HG03442 (cell line): ENCODE results near the gene MICAL2.

Experiments used
- ATAC-seq: cut with Tn5 transposase; IDR thresholded peaks from one replicate; pipeline ENCODE4 v1.9.1; 2021; ENCODE audit warnings: mild to moderate bottlenecking, moderate library complexity; ENCODE audit not compliant: unreplicated experiment

MICAL2 gene

DNA sequence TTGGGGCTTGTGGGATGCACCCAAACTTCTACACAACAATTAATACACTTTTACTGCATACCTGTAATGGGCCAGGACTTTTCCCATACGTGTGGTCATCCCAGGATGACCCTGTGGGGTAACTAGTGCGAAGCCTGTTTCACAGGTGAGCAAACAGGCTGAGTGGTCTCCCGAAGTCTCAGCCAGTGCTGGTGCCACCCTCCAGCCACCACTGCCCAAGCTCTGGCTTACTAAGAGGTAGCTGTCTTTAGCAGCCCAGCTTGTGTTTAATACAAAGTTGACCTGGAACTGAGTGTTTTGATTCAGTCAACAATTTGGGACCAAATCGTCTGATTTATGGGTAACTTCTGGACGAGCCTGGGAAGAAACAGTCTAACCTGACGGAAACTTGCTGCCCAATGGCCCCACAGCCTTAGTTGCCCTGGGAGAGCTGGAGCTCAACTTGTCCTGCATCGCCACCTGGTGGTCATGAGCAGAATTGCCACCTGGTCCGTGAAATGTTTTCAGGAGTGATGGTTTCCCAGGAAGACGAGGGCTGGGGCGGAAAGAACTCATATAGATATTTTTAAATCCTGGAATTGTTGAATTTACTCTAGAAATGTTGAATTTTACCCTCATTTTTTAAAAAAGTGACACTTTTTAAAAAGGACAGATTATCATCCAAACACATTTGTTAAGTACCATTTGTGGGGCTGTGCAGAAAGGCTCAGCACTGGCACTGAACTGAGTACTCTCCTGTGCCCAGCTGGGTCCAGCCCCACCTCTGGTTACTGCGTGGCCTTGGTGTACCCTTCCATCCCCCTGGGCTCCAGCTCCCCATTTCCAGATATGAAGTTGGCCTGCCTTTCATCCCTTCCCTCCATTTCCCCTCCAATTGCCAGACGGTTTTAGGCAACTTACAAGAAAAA lies 171.4 kb downstream of the MICAL2 start:
- no peak for ATAC-seq

DNA sequence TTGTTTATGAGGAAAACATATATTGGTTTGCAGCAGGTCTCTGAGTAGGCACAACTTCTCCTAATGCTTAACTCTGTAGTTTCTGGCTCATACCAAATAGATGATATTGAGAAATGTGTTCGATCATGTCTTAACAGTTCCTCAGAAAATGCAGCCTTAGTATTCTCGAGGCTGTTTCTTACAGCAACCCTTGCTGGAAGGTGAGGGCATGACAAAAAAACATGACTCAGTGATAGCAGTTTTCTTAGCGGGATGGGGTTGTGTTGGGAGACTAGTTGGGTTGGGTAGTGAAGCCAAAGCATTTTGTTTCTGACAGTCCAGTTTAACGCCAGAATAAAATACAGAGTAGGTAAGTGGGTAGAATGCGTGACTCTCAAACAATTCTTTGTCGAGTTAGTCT lies 172.3 kb downstream of the MICAL2 start:
- no peak for ATAC-seq

DNA sequence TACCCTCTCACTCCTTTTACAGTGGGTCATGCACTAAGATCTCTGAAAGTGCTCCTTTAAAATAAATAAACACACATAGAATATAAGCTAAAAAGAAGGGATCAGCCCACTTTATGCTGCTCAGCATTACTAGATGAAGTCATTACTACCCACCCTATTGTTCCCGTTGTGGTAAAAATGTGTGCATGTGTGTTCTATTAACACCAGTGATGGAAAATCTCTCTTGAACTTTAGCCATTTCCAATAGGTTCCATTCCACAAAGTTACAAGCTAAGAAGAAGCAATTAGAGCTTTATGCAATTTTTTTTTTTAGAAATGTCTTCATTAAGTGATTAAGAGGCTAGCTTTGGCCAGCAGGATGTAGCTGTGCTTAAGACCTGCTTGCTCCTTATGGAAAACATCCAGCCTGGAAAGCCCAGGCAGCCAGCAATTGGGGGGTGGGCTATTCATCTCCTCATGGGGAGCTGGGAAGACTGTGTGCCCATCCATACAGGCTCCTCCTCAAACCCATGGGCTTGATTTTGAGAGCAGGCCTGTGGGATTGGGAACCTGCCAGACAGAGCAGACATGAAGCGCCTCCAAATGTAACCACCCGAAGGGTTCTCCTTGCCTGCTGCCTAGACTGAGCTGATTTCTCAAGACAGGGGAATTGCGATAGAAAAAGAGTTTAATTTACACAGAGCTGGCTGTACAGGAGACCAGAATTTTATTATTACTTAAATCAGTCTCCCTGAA lies 174.1 kb downstream of the MICAL2 start:
- ATAC-seq, result no peak

DNA sequence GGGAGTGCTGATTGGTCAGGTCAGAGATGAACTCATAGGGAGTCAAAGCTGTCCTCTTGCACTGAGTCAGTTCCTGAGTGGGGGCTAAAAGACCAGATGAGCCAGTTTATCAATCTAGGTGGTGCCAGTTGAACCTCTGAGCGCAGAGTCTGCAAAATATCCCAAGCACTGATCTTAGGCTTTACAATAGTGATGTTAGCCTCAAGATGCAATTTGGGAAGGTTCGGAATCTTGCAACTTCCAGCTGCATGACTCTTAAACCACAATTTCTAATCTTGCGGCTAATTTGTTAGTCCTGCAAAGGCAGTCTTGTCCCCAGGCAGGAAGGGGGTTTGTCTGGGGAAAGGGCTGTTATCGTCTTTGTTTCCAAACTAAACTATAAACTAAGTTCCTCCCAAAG lies 174.7 kb downstream of the MICAL2 start:
- ATAC-seq, result no peak

DNA sequence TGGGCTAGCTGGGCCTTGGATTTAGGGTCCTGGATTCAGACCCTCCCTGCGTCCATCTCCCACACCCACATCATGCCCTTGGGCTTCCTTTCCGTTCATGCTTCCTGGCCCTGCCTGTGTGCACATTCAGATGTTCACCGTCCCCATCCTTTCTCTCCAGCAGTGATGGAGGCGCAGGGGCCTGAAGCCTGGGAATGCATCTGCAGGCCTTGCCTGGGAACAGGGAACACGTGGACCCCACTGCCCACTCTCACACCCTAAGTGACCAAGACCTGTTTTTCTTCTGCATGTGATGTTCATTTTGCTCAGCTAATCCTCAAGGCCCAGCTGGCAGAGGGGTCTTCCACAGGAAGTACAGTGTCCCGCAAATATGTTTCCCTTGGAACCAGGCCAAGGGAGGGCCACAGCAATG lies 175.4 kb downstream of the MICAL2 start:
- ATAC-seq, result no peak

DNA sequence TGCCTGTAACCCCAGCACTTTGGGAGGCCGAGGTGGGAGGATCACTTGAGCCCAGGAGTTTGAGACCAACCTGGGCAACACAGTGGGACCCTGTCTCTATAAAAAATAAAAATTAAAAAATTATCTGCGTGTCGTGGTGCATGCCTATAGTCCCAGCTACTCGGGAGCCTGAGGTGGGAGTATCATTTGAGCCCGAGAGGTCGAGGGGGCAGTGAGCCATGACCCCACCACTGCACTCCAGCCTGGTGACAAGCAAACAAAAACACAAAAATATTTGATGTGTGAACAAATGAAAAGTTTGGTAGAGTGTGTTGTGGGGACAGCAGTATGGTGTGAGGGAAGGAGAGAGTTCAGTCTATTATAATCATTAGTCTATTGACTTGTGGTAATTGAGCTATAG lies 176.2 kb downstream of the MICAL2 start:
- ATAC-seq, result no peak

DNA sequence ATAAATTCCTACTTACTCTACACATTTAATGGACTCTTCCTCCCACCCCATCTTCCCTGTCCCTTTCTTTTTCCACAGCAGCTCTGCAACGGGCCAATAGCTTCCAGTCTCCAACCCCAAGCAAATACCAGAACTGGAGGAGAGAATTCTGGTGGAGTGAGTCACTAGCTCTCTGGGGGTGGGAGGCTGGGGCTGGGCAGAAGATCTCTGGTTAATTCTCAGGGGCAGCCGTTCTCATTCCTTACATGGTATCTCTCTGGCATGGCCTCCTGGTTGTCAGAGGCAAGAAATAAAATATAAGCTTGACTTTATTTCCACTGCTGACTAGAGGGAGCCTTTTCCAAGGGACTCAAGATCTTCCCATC lies 176.6 kb downstream of the MICAL2 start:
- ATAC-seq, result no peak

DNA sequence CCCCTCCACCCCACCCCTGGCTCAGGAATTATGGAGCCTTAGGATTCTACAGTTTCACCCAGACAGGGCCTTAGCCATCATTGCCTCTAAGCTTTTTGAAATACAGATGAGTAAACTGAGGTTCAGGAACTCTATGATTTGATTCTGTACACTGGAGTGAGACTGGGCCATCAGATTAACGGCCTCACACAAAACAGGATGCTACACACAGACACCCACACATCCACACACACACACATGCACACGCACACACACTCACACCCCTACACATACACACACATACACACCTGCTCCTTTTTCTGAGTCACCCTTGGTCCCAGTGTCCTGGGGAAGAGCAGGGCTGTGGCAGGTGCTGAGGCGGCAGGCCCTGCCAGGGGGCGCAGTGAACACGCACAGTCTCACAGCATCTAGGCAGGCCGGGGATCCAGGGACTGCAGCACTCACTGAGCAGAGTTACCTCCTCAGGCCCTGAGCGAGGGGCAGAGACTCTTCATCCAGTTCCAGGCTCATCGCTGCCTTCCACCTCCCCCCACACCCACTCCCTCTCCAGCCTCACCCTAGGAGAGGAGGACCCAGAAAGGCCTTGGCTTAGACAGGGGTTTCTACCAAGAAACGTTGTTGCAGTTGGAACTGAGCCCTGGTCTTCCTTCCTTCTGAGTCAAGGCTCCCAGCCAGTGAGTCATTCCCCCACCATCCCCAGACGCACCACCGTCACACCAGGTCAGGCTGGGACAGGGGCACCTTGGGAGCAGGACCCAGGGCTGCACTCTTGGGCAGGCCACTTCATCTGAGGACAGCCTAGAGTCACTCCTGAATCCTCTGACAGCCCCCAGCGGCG lies 177.2 kb downstream of the MICAL2 start:
- no peak for ATAC-seq

DNA sequence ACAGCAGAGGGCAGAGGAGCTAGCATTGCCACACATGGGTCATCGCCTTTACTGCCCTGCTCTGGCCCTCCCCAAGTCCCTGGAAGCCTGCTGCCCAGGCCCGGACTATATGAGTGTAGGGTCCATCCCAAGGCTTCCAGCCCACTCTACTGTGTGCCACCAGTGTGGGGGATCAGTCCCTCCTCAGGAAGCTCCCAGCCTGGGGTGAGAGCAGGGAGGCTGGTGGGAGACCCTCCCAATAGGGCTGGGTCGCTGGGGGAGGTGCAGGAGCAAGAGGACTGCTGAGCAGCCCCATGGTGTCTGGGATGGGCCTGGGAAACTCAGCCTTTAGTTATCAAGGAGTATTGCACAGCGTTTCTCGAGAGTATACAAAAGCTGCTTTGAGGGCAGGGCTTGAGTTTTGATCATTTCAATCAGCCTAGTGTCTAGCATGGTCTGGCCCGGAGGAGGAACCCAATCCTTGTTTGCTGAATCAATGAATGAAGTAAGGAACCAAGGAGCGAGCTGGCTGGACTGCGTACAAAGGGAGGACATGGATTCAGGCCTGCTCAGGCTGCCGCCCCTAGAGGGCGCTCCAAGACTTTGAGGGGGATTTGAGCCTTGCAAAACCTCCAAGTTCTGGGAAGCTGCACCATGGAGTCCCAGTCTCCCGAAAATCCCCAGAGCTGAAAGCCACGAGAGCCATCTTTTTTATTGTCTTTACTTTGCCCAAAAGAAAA lies 178.0 kb downstream of the MICAL2 start:
- ATAC-seq, result no peak

DNA sequence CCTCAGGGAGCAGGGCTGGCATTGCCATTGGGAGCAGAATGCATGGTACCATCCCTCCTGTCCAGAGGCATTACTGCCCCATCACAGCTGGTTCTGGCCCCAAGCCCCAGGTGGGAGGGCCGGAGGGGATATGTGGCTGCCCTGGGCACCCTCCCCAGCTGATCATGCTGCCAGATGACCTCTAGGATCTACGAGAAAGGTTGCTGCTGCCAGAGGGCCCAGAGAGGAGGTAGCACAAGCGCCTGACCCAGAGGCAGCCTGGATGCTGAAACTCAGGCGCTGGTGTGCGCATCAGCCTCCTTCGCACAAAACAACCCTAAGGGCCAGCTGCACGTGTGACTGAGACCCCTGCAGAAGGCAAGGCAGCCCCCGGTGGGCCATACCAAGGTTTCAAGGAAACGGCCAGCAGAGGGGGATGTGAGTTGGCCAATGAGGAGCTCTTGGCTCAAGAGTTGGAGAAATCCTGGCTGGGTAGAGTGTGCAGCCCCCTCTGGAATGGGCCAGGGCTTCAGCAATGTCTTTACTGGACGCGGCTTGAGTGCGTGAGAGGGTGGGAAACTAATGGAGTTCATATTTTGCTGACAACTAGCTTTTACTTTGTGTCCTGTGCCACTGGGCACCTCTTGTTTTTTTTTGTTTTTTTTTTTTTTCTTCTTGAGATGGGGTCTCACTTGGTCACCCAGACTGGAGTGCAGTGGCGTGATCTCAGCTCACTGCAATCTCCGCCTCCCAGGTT lies 178.7 kb downstream of the MICAL2 start:
- ATAC-seq, result no peak

DNA sequence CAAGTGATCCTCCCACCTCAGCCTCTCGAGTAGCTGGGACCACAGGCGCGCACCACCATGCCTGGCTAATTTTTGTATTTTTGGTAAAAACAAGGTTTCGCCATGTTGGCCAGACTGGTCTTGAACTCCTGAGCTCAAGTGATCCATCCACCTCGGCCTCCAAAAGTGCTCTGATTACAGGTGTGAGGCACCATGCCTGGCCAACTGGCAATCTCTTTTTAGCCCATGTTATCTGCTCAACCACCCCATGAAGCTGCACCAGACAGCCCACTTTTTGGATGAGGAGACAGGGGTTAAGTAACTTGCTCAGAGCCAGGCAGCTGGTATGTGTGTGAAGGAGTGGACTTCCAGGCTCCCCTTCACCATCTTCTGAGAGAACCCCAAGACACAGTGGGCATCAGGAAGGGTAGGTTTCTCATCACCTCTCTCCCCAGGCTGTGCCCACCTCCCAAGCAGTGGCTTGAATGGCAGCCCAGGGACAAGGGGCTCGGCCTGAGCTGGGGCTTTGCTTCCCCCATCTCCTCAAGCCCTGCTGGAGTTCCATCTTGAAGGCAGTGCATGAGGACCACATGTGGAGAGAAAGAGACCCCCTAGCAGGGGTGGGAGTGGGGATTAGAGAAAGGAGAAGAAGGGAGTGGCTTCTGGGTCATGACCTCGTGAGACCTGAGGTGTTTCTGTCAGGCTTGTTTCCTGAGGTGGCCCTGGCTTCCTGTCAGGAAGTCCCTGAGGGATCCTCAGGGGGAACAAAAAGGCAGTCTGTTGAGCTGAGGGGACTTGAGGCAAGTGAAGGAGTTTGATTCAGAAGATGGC lies 179.5 kb downstream of the MICAL2 start:
- no peak for ATAC-seq

DNA sequence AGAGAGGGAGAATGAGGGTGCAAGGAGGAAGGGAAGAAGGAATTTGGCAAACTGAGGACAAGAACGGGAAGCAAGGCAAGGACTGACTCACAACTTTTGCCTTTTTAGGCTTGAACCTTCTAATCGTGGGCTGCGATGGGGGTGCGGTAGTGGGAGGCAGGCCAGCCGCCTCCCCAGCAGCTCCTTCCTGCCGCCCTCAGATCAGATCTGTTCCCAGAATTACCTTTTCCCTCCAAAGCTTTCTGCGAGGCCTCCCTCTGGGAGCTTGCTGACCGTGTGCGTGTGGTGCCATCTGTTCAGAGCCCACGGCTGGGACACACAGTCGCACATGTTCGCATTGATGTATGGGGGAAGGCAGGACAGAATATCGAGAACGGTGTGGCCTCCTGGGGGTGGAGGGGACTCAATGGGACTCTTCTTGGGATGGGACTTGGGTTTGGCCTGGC lies 180.1 kb downstream of the MICAL2 start:
- ATAC-seq, result no peak

DNA sequence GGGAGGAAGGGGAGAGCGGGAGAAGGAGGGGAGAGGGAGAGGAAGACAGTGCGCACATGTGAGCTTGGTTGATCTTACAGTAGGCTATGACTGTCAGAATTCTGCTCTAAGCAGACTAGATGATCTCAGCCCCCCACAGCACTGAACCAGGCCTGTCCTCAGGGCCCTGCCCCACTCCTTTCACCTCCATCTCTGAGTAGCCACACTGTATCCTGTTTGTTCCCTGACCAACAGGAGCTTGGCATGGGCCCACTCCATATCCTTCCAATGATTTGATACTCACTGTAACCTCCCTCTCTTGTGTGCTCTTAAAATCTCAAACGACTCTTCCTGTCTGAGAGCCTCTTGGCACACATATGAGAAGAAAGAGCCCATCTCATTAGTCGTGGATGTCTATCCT lies 180.9 kb downstream of the MICAL2 start:
- no peak for ATAC-seq

DNA sequence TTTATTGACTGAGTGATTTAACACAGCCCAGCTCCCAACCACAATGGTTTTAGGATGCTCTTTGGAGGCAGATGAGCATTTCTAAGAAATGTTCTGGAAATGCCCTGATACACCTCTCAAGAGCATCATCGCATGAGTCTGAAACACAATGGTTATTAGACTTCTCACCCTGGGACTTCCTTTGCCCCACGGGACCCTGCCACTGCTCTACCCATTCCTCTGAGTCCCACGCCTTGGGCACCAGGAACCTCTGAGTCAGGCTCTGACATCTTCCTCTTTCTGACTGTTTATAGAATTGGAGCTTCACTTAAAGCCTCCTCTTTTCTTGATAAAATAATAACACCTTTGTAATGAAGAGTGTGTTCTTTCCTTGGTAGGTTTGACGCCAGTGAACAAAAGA lies 181.4 kb downstream of the MICAL2 start:
- no peak for ATAC-seq

DNA sequence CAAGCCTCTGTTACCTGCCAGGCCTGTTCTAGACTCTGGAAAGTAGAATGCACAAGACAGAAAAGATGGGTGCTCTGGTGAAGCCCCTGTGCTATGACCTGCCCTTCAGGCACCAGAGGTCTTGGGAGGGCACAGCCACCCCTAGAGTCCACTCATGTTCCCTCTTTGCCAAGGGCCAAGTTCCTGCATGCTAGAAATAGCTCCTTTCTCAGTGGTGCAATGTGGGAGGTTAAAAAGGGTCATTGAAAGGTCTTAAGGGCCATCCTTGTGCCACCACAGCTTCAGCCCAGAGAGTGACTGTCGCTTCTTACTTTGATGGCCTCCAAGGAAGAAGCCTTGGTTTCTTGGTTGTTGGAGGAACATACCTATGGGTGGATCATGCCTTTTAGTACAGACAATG lies 182.4 kb downstream of the MICAL2 start:
- ATAC-seq, result no peak

DNA sequence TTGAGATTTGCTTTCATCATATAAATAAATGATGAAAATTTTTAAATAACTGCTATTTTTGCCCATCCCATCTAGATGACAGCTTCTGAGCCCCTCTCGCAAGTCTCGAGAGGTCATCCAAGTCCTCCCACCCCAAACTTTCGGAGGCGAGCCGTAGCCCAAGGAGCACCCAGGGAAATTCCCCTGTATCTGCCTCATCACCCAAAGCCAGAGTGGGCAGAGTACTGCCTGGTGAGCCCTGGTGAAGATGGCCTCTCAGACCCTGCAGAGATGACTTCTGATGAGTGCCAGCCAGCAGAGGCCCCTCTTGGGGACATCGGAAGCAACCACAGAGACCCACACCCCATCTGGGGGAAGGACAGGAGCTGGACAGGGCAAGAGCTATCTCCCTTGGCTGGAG lies 183.1 kb downstream of the MICAL2 start:
- ATAC-seq, result no peak

DNA sequence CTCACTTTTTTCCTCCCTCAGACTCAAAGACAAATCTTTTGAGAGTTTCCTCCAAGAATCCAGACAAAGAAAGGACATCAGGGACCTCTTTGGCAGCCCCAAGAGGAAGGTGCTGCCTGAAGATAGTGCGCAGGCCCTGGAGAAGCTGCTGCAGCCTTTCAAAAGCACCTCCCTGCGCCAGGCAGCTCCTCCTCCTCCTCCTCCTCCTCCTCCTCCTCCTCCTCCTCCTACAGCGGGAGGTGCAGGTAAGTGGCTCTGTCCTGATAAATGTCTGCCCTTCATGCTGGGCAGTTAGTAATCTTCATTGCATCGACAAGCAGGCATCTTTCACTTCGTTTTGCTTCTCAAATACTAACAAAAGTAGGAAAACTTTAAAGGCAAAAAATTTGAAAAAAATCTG lies 184.2 kb downstream of the MICAL2 start:
- no peak for ATAC-seq

DNA sequence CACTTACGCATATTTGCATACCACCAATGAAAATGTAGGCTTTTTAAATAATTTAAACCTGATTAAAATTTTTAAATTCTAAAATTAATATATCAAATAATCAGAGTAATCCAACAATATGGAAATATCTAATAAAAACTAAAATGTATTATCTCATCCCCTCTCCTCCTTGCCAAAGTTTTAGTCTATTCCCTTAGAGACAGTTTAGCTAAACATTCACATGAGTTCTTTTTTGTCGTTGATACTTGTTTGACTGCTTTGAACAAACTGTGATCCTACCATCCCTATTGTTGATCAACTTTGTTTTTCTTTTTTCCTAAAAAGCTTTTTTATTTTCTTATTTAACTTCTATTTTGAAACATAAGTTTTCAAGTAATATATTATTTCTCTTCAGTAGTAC lies 185.6 kb downstream of the MICAL2 start:
- no peak for ATAC-seq

DNA sequence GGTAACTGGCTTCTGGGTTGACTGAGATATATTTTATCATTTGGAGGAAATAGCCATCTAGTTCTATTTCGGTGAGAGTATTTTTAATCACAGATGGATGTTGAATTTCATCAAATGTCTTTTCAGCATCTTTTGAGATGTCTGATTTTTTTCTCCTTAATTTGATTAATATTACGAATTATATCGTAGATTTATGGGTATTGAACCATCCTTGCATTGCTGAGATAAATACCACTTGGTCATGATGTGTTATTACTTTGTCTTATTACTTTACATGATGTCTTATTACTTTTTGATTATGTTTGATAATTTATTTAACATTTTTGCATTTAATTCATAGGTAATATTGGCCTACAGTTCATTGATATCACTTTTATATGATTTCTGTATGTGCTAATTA lies 188.2 kb downstream of the MICAL2 start:
- ATAC-seq, result no peak
